Measurements from ENCODE around the gene ANKH.

Gene ANKH

GRCh38 chr5:14730881-14731280, 140.7 kb downstream of the ANKH start:
- no peak for DNase-seq

GRCh38 chr5:14730466-14730865, 141.1 kb downstream of the ANKH start:
- DNase-seq = no peak

- no peak for DNase-seq
Observed at GRCh38 chr5:14729448-14730385, 141.9 kb downstream of the ANKH start.

GRCh38 chr5:14728459-14728938, 143.1 kb downstream of the ANKH start:
- no peak for DNase-seq

GRCh38 chr5:14727928-14728458, 143.6 kb downstream of the ANKH start:
- DNase-seq = no peak

- DNase-seq = peak; percentile 70
Observed at GRCh38 chr5:14727428-14727865, 144.1 kb downstream of the ANKH start.

GRCh38 chr5:14726066-14726838, 145.3 kb downstream of the ANKH start:
- DNase-seq = no peak

- DNase-seq = no peak
Observed at GRCh38 chr5:14724633-14725032, 146.9 kb downstream of the ANKH start.

GRCh38 chr5:14723701-14724132, 147.9 kb downstream of the ANKH start:
- no peak for DNase-seq

- no peak for DNase-seq
Observed at GRCh38 chr5:14722923-14723322, 148.7 kb downstream of the ANKH start.

- DNase-seq = peak; percentile 30
Observed at GRCh38 chr5:14721990-14722656, 149.5 kb downstream of the ANKH start.

- no peak for DNase-seq
Observed at GRCh38 chr5:14720236-14720923, 151.2 kb downstream of the ANKH start.

- no peak for DNase-seq
Observed at GRCh38 chr5:14718778-14719177, 152.8 kb downstream of the ANKH start.

GRCh38 chr5:14716755-14717752, 154.5 kb downstream of the ANKH start:
- no peak for DNase-seq

GRCh38 chr5:14715481-14715880, 156.1 kb downstream of the ANKH start:
- no peak for DNase-seq

- no peak for DNase-seq
Observed at GRCh38 chr5:14714706-14715105, 156.9 kb downstream of the ANKH start.

- DNase-seq = no peak
Observed at GRCh38 chr5:14713476-14714390, 157.8 kb downstream of the ANKH start.

- no peak for DNase-seq
Observed at GRCh38 chr5:14712666-14713065, 158.9 kb downstream of the ANKH start.

GRCh38 chr5:14712131-14712530, 159.4 kb downstream of the ANKH start:
- no peak for DNase-seq

All from NCI-H774 (cell line).